NCI-H2107 (cell line): ENCODE measurements around the gene ZSCAN9.

Experiments
- DNase-seq: peaks from one replicate; lab custom pipeline; 2025; lab: John Stamatoyannopoulos, UW

ZSCAN9 gene

DNA sequence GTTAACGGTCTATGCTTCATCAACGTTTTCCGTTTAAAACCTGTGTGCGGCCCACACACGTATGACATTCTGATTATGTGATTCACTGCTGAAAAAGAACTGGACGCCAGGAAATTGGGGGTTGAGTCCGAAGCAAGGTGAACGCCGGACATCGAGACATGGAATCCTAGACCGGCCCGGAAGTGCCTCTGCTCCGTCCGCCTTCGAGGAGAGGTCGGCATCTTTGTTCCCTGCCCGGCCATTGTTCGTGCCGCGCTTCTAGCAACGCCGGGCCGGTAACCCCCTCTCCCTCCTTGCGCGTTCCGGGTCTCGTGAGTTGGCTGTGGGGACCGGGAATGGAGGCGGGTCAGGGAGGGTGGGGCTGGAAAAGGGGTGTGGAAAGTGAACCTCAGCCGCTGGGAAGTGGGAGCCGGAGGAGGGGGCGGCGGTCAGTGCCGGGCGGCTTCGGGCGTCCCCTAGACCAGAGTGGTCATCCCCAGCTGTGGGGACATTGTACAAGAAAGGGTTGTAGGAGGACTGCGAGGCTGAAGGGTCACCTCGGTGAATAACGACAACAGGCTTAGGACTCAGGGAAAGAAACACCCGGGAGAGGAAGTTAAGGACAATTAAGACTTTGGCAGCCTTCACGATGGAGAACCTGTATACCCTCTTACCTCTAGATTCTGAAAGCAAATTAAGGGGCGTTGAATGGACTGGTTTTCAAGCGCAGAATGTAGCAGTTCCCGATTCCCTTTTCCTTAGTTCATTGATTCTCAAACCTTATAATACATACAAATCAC, at the start of gene ZSCAN9:
ZSCAN9 (plus strand) TSS at position 220 of the 779 bp plus-strand sequence. CDS start 1,810 bp downstream, outside the sequence.
- DNase-seq: peak; percentile 43

DNA sequence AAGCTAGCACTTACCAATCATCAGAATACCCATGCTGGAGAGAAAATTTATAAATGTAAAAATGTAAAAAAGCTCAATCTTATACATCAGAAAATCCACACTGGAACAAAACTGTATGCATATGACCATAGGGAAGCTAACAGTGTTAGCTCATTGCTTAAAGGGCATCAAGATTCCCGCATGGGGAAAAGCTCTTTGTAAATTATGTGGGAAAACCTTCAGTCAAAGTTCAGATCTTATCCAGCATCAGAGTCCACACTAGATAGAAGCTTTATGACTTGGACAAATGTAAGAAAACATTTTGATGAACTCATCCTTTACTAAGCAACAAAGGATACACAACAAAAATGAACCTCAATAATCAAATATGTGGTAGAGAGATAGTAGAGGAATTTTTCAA, 48.7 kb upstream of the ZSCAN9 start:
- DNase-seq: no peak

DNA sequence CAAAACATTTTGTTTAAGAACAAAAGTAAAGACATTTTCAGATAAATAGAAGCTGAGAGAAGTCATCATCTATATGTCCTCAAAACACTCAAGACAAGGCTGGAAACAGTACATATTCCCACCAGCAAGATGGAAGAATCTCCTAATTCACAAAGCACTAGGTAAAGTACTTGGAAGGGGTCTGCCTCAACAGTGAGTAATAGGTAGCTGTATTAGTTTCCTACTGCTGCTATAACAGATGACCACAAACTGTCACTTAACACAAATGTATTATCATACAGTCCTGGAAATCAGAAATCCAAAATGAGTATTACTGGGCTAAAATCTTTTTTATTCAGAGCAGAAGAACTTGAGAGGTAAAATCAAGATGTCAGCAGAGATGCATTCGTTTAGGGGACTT, 42.8 kb upstream of the ZSCAN9 start:
- DNase-seq: no peak

DNA sequence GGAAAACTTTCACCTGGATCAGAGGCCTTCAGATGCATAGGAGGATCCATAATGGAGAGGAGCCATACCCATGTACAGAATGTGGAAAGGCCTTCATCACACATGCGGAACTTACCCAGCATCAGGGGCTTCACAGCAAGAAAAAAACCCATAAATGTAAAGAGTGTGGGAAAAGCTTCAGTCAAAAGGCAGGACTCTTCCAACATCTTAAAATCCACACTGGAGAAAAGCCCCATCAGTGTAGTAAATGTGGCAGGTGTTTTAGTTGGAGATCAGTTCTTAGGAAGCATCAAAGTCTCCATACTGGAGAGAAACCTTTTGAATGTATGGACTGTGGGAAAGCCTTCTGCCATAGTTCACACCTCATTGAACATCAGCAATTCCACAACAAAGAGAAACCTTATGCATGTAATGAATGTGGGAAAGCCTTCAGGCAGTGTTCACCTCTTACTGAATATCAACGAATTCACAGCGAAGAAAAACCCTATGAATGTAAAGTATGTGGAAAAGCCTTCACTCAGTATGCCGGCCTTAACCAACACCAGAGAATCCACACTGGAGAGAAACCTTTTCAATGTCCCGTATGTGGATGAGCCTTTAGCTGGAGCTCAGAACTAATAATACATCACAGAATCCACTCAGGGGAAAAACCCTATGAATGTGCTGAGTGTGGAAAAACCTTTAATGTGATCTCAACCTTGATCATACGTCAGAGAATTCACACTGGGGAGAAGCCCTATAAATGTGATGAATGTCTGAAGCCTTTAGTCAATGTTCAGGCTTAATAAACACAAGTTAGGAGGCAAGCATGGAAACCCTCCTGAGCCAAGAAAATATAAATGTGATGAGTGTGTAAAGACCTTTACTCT, 36.7 kb upstream of the ZSCAN9 start:
- DNase-seq: no peak

DNA sequence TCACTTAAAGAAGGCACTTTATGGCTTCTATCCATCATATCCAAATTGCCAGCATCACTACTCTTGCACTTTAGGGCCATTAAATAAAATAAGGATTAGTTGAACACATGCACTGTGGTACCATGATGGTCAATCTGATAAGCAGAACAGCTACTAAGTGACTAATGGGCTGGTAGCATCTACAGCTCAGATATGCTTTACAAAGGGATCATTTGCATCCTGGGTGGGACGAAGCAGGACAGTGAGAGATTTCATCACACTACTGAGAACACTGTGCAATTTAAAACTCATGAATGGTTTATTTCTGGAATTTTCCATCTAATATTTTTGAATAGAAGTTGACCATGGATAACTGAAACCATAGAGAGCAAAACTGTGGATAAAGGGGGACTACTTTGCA, 25.1 kb upstream of the ZSCAN9 start:
- DNase-seq: no peak

DNA sequence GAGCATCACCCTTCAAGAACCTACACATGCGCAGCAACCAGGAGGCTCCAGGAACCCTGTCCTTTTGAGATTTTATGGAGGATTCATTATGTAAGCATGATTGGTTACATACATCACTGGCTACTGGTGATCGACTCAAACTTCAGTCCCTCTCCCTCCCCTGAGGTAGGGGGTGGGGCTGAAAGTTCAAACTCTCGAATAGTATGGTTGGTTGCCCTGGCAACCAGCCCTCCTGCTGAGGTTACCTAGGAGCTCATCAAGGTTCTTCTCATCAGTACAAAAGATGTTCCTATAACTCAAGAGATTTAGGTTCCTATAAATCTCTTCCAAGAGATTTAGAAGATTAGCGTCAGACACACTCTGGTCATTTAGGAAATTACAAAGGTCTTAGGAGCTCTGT, 21.9 kb upstream of the ZSCAN9 start:
- DNase-seq: no peak

DNA sequence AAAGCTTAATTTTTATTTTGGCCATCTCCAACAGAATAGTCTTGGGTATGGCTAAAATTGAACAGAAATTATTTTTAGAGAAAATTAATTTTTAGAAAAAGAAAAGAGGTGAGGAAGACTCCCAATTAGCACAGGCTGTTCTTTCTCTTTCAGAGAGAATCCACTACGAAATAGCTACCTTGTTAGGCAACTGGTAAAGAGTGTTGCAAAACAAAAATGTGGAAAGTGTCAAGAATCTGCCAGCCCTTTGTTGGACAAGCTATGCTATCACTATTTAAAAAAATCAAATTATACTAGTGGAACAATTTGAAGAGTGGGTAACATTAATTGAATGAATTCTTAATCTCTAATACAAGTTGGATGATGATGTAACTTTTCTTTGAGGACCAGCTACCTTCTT, 19.2 kb upstream of the ZSCAN9 start:
- no peak for DNase-seq

DNA sequence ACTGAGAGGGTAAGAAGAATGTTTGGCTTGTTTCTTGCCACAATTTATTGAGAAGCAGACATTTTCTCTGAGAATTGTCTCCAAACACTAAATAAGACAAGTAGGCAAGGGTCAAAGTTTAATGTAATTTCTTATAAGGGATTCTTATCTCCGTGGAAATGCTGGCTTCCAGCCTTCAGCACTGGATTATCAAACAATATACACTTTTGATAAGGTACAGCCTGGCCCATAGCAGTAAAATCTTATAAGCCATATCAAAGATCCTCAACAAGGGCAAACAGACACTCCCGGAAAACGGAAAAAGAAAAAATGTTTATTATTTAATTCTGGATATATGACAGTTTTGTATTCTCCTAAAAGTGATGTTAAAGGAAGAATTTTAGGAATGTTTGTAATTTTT, 18.5 kb upstream of the ZSCAN9 start:
- DNase-seq: no peak

DNA sequence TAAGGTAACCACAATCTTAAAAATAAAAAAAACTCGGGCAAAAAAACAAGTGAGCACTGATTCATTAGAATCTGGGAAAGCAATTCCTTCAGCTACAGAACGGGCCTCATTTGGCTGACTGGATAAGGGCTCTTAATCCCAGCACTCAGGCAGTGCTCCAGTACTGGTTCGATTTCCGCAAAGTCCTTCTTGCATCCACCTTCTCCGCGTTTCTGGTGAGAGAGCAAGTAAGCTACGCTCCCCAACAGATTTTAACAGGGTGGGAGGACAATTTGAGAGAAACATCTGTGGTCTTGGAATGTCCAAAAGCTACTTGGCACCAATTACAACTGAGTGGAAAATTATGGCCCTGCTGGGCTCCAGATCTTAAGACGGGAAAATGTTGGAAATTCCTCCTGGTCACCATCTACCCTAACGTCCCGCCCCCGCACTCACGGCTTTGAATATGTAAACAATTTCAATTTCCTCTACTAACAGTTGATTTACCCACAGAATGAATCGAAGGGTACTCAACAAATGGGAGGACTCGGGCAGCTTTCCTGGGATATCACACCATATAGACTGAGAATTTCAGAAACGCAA, 18.1 kb upstream of the ZSCAN9 start:
- no peak for DNase-seq

DNA sequence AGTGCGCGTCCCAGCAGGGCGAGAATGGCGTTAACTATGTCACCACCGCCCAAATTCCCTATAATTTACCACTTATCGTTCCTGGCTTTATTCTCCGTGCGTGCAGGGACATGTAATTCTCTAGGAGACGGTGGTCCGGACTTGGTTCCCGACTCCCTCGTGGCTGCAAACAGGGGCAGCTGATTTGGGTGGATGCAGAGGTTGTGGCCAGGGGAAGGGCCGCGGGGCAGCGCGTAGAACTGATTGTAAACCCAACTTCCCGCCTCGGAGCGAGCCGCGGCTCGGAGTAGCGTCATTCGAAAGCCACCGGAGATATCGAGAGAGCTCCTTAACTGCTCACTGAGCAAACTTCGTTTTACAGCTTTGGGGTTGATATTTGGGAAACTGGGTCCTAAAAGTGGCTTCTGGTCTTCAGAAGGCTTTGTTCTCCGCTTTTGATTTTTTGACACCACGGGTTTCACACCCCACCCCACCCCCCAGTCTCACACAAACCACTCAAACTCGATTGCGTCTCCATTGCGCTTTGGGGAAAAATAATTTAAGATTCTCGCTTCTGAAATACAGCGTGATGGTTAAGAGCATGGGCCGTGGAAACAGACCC, 17.5 kb upstream of the ZSCAN9 start:
- DNase-seq: no peak

DNA sequence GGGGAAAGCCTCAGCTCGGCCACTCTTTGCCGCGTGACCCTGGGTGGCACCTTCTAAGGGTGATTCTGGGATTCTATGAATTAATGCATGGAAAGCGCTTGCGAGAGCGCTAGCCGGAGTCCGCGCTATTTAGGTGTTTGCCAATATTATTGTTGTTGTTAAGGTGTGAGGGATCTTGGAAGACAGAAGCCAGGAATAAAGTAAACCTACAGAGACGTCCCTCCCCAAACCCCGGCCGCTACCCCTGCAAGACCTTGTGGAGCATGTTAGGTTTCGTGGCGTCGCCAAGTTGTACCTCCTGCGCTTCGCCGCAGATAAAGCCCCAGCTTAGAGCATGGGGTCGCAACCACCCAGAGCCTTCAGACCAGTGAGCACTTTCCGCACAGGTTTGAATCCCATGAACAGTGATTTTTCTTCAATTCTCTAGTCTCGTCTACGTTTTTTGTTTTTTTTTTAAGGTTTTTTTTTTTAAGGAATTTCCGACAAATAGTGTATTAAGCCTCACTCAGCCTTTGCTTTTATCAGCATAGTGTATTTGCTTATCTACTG, 16.9 kb upstream of the ZSCAN9 start:
- no peak for DNase-seq

DNA sequence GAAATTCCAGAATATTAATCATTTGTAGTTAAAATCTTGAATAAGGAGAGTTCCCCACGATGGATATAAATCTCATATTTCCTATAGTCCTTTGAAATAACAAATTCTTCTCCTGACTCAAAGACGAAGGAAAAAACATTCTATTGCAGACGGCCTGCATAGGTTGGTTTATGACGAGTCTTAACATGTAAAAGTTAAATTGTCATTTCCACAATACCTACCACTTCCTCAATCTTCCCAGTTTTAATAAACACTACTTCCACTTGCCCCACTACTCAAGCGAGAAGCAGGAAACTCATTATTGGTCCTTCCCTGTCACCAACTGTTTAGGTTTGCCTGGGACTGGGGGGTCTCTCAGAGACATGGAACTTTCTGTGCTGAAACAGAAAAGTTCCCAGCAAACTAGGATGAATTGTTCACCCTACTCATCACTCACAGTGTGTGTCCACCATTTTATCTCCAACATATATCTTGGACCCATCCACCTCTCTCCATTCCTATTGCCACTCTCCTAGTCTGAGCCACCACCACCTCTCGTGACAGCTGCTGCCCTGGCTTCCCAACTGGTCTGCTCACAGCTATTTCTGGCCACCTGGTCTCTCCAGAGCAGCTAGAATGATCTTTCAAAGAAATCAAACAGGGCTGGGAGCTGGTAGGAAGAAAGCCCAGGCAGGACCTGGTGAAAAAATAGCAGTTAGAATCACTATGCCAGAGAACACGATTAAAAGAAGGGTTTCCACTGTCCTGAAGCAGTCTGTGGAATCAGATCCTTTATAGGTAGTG, 15.1 kb upstream of the ZSCAN9 start:
- no peak for DNase-seq

DNA sequence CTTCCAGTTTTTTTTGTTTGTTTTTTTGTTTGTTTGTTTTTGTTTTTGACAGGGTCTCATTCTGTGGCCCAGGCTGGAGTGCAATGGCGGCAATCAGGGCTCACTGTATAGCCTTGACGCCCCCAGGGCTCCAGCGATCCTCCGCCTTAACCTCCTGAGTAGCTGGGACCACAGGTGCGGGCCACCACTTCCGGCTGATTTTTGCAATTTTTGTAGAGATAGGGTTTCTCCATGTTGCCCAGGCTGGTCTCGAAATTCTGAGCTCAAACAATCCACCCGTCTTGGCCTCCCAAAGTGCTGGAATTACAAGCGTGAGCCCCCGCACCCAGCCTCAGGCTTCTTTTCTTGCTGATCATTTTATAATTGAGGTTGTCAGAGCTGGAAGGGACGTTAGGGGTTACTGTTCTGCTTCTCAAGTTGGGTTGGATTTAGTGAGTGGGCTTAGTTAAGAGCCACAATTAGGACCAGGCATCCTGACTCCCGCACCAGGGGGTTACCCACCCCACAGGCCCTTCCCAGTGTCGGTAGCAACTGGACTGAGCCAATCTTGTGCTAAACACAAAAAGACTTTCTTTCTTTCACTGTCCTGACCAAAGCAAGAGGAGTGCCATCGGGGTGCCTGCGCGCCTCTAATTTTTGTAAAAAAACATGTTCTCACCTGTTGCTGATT, 13.1 kb upstream of the ZSCAN9 start:
- no peak for DNase-seq

DNA sequence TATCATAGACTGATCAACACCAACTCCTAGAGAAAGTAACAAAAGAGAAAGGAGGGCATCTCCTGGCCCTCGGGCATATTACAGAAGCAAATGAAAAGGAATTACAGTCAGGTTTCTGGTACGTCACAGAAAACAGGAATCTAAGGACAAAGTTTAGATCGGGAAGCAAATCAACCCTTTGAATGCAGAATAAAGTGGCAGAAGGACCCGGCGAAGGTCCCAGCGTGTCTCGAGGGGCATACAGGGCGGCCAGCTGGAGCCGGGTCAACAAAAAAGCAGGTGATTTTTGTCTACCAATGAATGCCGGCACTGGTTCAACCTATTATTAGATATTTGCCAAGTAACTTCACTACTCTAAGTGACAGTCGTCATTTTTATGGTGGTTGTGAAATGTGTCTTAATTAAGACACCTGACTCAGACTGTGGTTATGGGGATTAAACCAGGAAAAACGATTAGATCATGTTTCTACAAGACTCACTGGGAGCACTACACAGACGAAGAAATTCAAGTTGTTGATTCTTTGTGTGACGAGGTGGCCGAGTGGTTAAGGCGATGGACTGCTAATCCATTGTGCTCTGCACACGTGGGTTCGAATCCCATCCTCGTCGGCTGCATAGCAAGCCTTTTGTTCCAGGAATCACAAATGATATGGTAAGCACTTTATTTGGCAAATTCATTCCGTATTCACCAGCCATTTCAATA, 12.4 kb upstream of the ZSCAN9 start:
- DNase-seq: no peak

DNA sequence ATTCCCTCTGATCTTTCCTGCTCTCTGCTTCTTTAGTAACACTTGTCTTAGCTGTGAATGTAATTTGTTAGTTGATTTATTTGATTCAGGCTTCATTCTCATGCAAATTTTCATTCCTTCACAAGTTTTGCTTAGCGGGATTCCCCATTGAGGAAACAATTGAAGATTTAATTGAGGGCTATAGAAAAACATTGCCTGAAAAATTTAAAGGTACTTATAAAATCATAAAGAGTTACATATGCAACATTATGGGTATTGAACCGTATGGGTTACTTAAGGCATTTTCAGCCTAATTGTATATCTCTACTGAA, 11.9 kb upstream of the ZSCAN9 start:
- DNase-seq: no peak

DNA sequence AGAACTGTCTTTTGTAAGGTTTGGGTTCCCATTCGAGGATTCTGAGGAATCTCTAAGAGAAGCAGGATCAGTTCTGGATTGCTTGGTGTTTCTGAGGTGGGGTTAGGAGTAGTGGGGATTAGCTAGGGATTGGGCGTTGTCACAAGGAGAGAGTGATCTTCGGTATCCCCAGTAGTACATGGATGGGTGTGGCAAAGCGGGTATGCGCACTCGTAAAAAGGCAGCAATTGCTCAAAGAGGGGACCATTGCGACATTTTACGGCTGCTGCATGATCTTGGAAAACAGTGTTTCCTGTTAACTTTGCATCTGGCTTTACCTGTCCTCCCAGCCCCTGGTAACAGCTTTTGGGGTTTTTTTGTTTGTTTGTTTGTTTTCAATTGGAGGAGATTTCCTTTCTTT, 9.7 kb upstream of the ZSCAN9 start:
- no peak for DNase-seq

DNA sequence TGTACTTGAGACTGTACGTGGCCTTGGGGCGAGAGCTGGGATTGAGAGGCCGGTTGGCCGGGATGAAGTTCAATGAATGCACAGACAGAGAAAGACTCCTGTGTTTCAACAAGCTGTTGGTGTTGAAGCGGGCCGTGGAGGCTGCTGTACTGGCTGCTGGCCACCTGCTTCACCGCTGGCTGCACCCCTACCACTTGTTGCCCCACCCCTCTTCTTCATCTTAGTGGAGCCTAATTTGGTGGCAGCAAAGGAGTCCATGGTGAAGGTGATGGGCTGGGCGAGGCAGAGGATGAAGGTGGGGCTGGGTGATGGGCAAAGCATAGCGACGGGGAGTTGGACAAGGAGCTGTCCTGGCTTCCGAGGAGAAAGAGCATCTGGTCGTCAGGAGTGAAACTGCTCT, 7.2 kb upstream of the ZSCAN9 start:
- DNase-seq: no peak

DNA sequence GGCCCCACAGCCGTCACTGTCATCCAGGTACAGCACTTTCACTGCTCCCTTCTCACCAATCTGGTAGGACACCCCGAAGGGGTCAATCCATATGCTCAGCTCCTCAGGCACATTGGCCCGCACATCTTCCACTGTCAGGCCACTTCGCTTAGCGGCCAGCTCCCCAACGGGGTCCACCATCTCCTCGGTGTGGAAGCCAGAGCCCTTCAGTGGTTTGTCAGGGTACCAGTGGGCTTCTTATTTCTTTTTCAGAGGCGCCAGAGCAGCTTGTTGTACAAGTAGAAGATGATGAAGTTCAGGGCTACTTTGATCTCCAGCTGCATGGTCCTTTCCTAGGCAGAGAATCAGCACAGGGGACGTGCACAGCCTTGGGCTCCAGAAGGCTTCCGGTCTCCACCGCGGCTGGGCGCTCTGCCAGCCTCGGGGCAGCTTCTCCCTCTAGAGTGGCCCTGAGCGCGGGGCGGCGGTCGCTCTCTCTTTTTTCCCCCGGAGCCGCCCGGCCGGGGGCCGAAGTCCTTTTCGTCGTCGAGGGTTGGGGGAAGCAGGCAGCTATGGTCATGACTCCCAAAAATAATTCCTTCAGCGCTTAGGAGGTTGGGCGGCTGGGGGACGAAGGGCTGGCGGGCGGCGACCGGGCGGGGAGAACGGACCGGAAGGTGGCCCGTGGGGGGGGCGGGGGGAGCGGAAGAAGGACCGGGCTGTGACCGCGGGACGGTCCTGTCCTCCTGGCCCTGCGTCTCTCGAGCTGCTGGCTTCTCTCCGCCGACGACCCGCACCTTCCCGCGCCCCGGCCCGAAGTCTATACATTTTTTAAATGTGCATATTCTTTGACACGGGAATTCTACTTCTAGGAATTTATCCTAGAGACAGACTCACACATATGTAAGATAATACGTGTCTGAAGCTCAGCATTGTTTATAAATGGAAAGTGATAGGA, 6.5 kb upstream of the ZSCAN9 start:
- no peak for DNase-seq
